IPS DF 4.7 (cell line): ENCODE measurements around the gene SPDYE1.
"Not testable (repeated sequence)": the region's sequence is repeated elsewhere in the genome, so short reads cannot be mapped to it uniquely, and the experiment has no call there.

ENCODE experiments used
- DNase-seq: peaks from one replicate; pipeline ENCODE4 v3.0.0-alpha.2; 2013; ENCODE audit warnings: low spot score; ENCODE audit errors: extremely low read depth

The SPDYE1 gene, protein sequence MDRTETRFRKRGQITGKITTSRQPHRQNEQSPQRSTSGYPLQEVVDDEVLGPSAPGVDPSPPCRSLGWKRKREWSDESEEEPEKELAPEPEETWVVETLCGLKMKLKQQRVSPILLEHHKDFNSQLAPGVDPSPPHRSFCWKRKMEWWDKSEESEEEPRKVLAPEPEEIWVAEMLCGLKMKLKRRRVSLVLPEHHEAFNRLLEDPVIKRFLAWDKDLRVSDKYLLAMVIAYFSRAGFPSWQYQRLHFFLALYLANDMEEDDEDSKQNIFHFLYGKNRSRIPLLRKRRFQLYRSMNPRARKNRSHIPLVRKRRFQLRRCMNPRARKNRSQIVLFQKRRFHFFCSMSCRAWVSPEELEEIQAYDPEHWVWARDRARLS

DNA sequence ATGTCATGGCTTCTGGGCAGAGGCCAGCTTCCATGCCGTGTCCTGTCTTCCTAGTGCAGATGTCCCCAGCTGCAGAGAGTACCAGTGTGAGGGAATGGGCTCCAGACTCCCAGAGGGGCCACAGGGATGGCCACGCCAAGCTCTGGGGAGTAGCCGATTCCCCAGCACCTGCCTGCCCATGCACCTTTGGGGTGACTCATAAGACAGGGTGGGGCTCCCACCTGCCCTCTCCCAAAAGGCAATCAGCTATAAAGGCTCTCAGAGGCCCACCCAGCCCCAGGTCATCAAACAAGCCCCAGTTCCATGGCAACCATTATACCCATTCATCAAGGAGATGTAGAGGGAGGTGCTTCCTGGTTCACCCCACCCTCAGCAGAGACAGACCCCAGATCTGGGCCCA, at the start of gene SPDYE1:
SPDYE1 (plus strand) TSS at position 366 of the 400 bp plus-strand sequence. CDS start 2,053 bp downstream, outside the sequence.
- DNase-seq, result not testable (repeated sequence)

DNA sequence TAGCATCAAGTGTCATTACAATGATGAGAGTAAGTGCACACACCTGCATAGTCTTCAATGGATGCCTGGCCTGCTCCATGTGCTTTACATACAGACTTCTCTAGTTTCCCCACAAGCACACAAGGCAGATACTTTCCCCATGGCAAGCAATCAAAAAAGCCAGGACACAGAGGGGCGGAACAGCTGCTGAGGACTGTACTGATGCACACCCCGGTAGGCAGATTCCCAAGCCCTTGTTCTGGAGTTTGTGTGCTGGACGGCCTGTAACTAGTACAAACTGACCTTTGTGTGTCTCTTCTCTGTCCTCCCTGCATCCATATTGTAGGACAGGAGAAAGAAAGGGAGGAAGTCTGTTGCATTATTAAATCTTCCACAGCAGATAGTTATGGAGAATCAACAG, 45.7 kb upstream of the SPDYE1 start:
- no peak for DNase-seq

DNA sequence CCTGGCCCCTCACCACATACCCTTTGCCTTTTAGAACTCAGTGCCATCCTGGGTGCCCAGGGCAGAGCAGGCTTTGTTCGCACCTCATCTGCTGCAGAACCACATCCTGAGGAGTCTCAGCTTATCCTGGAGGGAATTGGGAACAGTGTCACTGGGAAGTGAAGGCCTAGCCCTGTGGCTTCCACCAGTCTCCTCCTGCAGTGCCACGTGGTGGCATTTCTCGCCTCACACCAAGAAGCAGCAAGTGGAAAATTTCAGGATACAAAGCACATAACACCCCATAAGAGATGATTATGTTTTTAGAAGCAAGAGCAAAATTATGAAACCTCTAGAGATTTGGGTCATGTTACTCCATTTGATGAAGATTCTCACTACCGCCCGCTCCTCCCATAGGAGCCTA, 44.6 kb upstream of the SPDYE1 start:
- DNase-seq, result no peak

DNA sequence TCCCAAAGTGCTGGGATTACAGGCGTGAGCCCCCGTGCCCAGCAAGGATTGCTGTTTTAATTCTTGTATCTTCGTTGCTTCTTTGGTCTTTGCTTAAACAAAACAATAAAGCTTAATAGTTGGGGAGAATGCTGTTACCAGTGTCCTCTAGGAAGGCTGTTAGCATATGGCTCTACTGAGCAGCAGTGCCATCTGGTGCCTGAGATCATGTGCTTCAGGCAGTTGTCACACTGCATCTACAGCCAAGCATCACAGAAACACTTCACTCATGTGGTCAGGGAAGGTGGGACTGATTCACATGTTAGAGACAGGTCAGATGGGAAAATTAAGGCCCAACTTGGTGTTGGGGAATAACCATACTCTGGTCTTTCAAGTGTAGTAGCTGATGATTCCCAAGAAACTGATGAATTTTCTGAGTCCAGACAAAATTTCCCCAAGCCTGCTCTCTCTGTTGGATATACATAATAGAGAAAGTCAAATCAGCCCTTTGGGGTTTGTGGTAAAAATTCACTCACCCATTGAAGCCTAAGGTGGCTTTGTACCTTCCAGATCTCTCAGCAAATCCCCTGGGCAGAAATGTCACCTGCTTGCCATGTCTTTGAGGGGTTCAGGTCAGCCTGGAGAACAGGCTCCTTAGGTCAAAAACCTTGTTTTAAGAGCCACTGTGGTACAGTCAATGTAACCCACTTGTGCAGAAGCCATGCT, 43.0 kb upstream of the SPDYE1 start:
- peak; percentile 19 for DNase-seq

DNA sequence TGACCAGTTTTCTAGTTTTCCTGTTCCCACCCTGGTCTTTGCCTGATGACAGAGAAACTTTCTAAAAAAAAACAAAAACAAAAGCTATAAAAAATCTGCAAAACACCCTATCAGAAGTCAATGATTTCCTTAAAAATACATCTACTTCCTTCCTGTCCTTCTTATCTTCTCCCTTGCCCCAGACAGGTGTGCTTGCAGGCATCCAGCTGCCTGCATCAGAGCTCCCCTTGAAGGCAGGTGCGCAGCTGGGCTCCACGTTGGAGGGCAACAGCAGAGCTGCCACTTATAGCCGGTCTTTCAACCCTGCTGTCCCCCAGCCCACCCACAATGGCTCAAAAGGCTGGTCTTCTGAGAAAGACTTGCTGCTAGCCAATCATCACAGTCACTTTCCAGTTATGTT, 41.7 kb upstream of the SPDYE1 start:
- no peak for DNase-seq

DNA sequence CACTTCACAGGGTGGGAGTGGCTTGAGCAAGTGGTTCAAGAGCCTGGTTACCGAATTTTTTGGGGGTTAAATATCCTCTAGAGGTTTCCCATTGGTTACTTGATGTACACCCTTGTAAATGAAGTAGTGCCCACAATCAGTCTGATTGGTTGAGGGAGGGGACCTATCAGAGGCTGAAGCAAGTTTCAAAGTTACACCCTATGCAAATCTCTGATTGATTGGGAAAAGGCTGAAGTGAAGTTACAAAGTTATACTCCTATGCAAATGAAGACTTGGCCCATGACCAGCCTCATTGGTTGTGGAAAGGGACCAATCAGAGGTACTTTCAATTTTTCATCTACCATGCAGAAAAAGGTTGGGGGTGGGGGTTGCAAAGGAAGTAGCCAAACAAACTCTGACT, 36.8 kb upstream of the SPDYE1 start:
- no peak for DNase-seq

DNA sequence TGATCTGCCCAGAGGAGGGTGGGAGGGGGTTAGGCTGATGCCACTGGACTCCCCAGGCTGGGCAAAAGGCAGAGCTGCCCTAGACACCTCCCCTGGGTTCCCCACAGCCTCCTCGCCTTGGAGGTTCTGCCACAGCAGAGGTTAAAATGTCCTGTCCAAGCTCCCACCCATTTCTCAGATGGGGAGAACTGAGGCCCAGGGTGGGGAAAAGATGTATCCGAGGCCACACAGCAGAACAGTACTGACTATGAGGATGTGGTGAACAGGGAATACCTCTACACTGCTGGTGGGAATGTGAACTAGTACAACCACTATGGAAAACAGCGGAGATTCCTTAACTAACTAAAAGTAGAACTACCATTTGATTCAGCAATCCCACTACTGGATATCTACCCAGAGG, 31.3 kb upstream of the SPDYE1 start:
- DNase-seq, result not testable (repeated sequence)

DNA sequence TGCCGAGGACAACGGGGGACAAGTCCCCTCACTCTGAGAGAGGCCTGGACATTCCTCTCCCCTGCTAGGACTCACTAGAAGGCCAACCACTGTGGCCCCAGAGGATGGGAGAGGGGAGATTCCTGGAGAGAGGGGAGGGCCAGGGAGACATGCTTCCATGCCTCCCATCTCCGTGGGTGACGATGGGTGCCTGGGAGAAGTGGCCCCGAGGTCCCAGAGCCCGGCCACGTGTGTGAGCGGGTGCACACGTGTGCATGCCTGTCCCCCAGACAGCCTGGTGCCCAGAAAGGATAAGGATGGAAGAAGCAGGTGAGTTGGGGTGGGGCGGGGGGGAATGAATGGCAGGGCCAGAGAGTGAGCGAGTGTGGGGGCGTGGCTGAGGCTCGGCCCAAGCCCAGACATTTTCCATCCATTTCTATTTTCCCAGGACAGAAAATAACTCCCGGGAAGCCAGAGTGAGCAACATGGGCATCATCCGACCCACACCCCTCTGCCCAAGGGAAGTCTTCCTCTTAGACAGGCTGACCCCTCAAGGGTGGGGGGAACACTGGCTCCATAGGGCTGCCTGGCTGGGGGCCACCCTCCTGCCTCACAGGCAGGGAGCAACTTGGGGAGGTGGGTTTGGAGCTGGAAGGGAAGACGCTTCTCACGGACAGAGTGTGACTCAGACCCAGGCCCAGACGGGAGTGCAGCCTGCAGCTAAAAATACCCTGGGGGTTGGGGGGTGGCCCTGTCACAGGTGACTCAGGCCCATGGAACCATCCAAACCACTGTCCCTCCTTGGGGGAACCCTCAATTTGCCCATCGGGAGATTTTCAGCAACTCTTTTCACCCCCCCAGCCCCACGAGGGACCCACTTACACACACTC, 29.3 kb upstream of the SPDYE1 start:
- DNase-seq, result not testable (repeated sequence)

DNA sequence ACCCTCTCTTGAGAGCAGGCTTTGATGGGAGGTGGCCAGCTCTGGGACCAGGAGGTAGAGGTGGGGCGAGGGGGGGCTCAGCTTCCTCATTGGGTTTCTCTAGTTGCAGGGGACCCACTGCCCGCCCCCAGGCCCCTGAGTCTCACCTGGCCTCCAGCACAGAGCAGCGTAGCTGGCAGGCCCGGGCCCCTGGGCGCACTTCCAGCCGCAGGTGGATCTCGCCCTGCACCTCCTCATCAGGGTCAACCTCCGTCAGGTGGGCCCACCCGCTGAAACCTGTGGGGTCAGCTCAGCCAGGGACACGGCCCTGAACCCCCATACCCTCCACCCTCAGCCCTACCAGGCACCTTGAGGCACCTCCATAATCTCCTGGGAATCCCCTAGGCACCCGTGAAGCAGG, 28.1 kb upstream of the SPDYE1 start:
- not testable (repeated sequence) for DNase-seq

DNA sequence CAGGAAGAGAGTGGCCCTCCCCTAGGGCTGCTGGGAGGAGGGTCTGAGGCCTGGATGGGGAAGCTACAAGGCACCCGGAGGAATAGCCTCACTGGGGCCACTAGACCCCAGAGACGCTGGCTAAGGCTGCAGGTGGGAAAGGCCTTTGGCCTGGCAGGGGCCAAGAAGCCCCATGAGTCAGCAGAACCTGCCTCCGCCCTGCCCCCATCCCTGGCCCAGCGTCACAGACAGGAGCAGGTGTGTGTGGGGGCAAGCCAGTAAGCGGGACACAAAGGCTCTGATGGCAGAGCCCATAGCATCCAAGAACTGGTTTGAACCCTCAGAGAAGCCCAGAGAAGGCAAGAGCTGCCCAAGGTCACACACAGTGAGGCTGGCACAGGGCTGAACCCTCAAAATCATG, 27.0 kb upstream of the SPDYE1 start:
- DNase-seq, result not testable (repeated sequence)

DNA sequence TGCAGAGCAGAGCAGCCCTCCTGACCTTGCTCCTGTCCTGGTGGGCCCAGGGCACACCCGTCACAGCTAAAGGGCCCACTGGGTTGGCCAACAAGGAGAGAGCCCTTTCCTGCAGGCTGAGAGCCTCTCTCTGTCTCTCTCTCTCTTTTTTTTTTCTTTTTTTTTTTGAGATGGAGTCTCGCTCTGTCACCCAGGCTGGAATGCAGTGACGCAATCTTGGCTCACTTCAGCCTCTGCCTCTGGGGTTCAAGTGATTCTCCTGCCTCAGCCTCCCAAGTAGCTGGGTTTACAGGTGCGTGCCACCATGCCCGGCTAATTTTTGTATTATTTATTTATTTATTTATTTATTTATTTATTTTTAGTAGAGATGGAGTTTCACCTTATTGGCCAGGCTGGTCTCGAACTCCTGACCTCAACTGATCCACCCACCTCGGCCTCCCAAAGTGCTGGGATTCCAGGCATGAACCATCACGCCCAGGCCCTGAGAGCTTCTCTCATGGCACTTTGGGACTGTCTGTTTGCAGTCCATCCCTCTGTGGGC, 23.6 kb upstream of the SPDYE1 start:
- not testable (repeated sequence) for DNase-seq

DNA sequence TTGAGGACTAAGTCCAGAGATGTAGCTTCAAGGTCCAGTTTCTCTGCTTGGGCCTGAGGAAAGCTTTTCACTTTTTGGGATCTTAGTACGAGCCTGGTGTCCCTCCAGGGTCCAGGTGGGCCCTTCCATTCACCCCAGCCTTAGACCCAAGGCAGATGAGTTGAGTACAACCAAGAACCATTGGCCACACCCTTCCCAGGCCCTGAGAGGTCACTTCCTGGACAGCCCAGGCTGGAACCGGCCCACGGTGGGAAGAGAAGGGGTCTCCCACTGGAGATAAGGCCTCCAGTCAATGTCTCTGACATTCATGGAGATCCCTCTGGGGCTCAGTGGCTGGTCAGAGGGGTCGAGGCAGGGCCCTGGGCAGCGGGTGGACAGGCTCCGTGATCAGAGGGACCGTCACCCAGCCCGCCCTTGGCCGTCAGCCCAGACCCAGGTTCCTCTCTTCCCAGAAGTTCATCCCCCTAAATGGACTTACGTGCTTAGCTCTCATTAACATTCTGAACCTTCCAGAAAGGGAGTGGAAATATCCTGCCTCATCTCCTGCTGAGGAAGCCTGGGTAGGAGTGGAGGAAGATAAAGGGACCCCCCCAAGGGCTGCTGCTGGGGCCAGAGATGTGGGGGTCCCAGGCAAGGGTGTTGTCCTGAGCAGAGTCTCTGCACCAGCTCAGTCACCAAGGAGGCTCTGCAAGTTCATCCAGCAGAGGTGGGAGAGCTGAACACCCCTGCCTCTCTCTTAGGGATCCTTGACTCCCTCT, 22.8 kb upstream of the SPDYE1 start:
- DNase-seq, result not testable (repeated sequence)

DNA sequence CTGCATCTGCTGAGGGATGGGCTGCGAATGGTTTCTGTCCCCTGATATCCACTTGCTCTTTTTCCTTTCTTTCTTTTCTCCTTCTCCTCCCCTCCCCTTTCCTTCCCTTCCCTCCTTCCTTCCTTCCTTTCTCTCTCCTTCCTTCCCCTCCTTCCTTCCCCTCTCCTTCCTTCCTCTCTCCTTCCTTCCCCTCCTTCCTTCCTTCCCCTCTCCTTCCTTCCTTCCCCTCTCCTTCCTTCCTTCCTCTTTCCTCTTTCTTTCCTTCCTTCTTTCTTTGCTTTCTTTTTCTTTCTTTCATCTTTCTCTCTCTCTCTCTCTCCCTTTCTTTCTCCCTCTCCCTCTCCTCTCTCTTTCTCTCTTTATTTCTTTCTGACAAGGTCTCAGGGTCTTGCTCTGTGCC, 20.2 kb upstream of the SPDYE1 start:
- no peak for DNase-seq

DNA sequence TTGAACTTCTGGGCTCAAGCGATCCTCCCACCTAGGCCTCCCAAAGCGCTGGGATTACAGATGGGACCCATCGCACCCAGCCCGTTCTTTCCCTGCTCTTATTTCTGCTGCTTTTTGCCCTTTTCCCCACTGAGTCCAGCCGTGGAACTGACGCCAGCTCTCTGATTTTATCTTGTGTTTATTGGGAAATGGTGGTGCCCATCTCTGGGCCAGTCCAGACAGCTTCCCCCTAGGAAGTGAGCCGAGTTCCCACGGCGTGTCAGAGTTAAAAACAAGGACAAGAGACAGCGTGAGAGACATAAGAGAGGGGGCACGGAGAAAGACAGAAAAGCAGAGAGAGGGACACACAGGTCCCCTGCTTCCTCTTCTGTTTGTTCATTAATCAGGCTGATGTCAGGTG, 19.6 kb upstream of the SPDYE1 start:
- not testable (repeated sequence) for DNase-seq

DNA sequence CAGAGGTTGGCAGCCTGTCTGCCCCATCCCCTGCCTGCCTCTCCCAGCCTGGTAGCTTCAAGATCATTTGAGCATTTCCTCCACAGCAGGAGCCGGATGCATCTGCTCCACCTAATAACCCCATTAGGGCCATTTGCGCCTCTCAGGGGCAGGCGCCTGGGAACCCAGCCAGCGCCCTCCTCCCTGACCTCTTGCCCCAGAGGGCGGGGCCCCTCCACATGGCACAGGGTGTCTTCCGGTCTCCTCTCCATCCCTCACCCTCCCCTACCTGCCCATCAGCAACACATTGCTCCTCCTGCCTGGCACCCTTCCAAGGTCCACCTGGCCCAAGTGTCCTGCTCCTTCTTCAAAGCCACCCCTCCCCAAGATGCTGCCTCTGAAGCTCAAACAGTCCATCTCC, 14.8 kb upstream of the SPDYE1 start:
- not testable (repeated sequence) for DNase-seq

DNA sequence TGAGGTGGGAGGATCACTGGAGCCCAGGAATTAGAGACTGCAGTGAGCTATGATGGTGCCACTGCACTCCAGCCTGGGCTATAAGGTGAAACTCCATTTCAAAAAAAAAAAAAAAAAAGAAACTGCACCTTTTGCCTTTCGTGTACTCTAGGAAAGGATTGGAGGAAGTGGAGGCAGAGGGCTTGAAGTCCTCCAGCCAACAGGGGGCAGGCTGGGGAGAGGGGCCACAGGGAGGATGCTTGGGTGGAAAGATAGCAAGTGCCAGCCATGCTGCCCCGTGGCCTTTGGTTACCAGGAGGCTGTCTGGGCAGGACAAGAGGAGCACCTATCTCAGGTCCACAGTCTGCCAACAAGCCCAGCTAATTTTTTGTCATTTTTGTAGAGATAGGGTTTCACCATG, 14.0 kb upstream of the SPDYE1 start:
- not testable (repeated sequence) for DNase-seq

DNA sequence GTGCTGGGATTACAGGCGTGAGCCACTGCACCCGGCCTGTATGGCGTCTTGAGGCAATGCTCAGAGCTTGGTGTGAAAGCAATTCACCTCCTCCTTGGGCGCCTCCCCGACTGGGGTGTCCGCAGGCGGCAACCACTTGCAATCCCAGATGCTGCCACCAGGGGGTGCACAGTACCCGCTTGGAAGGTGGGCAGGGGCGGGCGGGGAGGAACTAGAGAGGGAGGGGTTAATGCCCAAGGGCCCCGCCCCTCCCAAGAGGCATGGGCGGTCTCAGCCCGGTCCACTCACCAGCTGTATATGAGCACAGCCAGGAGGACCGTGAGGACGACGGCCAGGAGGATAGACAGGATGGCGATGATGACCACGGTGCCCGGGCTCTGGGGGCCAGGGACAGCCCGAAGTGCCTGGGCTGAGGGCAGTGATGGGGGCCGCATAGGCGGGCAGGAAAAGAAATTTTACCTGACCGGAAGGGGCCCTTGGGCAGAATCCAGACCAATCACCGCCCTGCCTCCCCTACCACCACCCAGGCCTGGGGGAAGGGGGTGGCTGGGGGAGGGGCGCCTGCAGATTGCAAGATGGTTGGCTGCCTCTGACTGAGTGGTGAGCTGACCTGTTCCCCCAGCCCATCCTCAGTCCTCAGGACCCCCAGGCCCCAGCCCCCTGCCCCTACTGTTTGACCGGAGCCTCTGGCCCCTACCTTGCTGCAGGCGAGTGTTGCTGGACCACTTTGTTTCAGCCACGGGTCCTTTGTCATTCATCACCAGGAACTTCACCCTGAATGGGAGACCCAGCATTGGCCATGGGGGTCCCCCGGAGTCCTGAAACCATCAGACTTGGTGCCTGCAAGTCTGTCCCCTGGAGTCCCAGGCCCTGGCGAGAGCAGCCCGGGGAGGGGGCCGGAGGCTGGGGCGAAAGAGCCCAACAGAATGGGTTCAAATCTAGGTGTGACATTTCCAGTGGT, 11.5 kb upstream of the SPDYE1 start:
- DNase-seq, result not testable (repeated sequence)

DNA sequence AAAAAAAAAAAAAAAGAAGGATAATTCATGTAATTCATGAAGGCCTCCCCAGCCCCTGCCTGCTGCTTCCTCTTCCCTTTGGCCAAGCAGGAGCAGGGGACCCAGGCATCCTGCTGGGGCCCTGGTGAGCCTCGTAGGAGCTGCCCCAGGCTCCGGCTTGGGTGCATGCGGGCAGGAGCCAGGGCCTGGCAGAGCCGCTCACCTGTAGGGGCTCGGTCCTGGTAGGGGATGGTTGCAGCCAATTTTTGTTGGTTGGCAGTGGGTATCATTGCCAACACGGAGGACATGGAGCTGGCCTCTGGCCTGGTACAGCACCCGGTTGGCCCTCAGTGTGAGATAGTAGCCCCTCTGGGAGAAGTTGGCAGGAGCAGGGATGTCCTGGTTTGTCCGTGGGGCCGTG, 10.2 kb upstream of the SPDYE1 start:
- DNase-seq, result not testable (repeated sequence)

DNA sequence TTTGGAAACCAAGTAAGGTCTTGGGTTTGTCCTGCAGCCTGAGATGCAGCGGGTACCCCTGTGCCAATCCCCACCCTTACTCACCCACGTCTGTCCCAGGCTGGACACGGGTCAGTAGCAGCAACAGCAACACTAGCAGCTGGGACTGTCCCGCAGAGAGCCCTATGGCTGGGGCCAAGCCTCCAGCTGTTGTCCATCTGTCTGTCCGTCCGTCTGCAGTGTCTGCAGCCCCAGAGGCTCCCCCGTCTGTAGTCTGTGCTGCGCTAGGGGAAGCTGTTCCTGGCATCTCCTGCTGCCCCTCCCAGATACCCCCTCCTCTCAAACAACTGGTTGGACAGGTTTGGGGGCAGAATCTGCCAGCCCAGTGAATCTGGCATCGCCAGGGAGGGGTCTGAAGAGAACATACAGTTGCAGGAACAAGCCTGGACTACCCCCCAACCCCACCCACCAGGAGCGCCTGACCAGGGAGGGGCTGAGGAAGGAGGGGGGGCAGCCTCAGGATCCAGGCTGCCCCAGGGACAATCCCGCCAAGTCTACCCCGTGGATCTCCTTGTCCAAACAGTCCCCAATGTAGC, 7.6 kb upstream of the SPDYE1 start:
- DNase-seq, result not testable (repeated sequence)
